Aorta (tissue), 5 donors: ENCODE data around the gene SVBP. TPM values are rescaled to one million over a fixed set of nuclear protein-coding genes. Genes with fewer than 3 reads are reported as not detected.

ENCODE experiments used
- ATAC-seq: fragments of 200-7000 bp; cut with Tn5 transposase; one replicate; pipeline ENCODE4 v1.9.1; 2022; ENCODE audit warnings: moderate library complexity; ENCODE audit not compliant: low FRiP score
- DNase-seq, 2 donors: peaks; one replicate each; pipeline ENCODE4 v3.0.0-alpha.2; 2020
- H3K27ac ChIP-seq, 2 donors: one replicate each; pipeline ENCODE4 v1.5.1; 2013; ENCODE audit warnings: low read length in 2 of 2, mild to moderate bottlenecking in 2 of 2, moderate library complexity in 2 of 2, control low read depth in 1 of 2, inconsistent platforms in 1 of 2, low read depth in 1 of 2
- H3K27me3 ChIP-seq, 2 donors: one replicate each; pipeline ENCODE4 v1.6.1; 2013; ENCODE audit warnings: control low read depth in 1 of 2, low read length in 1 of 2, mild to moderate bottlenecking in 1 of 2, moderate library complexity in 1 of 2; ENCODE audit not compliant: insufficient read depth in 2 of 2, control insufficient read depth in 1 of 2
- H3K36me3 ChIP-seq, 2 donors: one replicate each; pipeline ENCODE4 v1.6.1; 2013; ENCODE audit warnings: control low read depth in 1 of 2, low read length in 1 of 2, mild to moderate bottlenecking in 1 of 2; ENCODE audit not compliant: insufficient read depth in 2 of 2, control insufficient read depth in 1 of 2
- H3K4me1 ChIP-seq, 2 donors: one replicate each; pipeline ENCODE4 v1.6.1; 2013; ENCODE audit warnings: low read length in 2 of 2, control low read depth in 1 of 2, mild to moderate bottlenecking in 1 of 2, moderate library complexity in 1 of 2; ENCODE audit not compliant: insufficient read depth in 2 of 2, control insufficient read depth in 1 of 2
- H3K4me3 ChIP-seq, 2 donors: one replicate each; pipeline ENCODE4 v1.5.1; 2013; ENCODE audit warnings: low read length in 2 of 2, control low read depth in 1 of 2, mild to moderate bottlenecking in 1 of 2
- H3K9me3 ChIP-seq: one replicate; pipeline ENCODE4 v1.6.1; 2013; ENCODE audit warnings: mild to moderate bottlenecking, low read length; ENCODE audit not compliant: control insufficient read depth
- WGBS, 2 donors: extraction: QIAGEN DNeasy Blood & Tissue Kit; methylation state at CpG; one replicate each; pipeline ENCODE4 v1.1.7; 2013; 5-methylcytosine and 5-hydroxymethylcytosine counted together
- intact Hi-C, 2 donors: fragments of 100-400 bp; cut with DNase I; formaldehyde crosslinking; loops; one replicate each; pipeline versions ENCODE4 v1.14.2 to v1.15.0; 2022
- polyA plus RNA-seq, 2 donors: library from polyadenylated mRNA; stranded (reverse); fragments of 200-250 nt; gene quantifications; one replicate each; pipeline ENCODE4 v1.2.3, GENCODE V29; 2013
- total RNA-seq, 2 donors: library from RNA; stranded (reverse); fragmentation: NEBNext Ultra II Directional; extraction: Animal tissue kit (Norgen Biotek cat#: 25700); gene quantifications; one replicate each; pipeline ENCODE4 v1.2.1, GENCODE V29; 2021
- donor health status: healthy with polysubstance abuse.
- donor health status: Bipolar disorder and iron deficiency.
- donor health status: DM: no; HTN: no; CAD: no.
- donor health status: DM: no; HTN: no; CAD: no.
- donor health status: DM: yes; HTN: yes; CAD: no.

The SVBP gene
- total and polyA plus RNA-seq, 4 donors = 15.9 to 37.8 (median 27.1) TPM

GRCh38 chr1:42767510-42768000 is 49.6 kb downstream of the SVBP start:
- peak overlapping the region; percentile 86 to 90 for H3K4me3 ChIP-seq
- WGBS, 2 donors = 2% methylated on average over 23 of the region's 23 CpGs
- ATAC-seq (no peak), DNase-seq (no peak)
- peak overlapping the region in 1 of 2 donors; percentile 43 for H3K27ac ChIP-seq
- peaks cover 0 to 4% of the 10 kb centered on the region in 2 donors for H3K4me1 ChIP-seq
- no peaks in the 10 kb centered on the region for H3K27me3 ChIP-seq
- H3K9me3 ChIP-seq = no peaks in the 10 kb centered on the region
- no peaks in the 10 kb centered on the region for H3K36me3 ChIP-seq
- intact Hi-C loops = loop anchor here in 1 of 2 donors (5.0 to 10.0 kb wide), 3 partner anchors 50 to 305 kb away; partner anchors contain the start of genes ERMAP, SVBP and ZNF691

GRCh38 chr1:42766741-42767509 is 50.3 kb downstream of the SVBP start, which contains the start of the genes C1orf50 and P3H1:
TSS of gene C1orf50 (plus strand) at chr1:42767249. CDS start at chr1:42767312, 63 bp downstream.
TSS of gene P3H1 (minus strand) at chr1:42767028. CDS start at chr1:42766971, 57 bp downstream.
- Histone ChIP-seq H3K9me3 (no peaks in the 10 kb centered on the region), H3K4me1 (peaks cover 0 to 4% of the 10 kb centered on the region in 2 donors), H3K4me3 (peak within 1 kb of the TSS; percentile 86 to 90), H3K27ac (peak within 1 kb of the TSS; percentile 24 to 61), H3K36me3 (no peaks in the 10 kb centered on the region), H3K27me3 (no peaks in the 10 kb centered on the region)
- ATAC-seq (peak; percentile 98), DNase-seq (peak; percentile 100)
- 0 to 1% methylated on average over 76 to 82 of the region's 82 CpGs for WGBS, 2 donors
- intact Hi-C loops = loop anchor here in 1 of 2 donors (5.0 to 10.0 kb wide), 3 partner anchors 50 to 305 kb away; partner anchors contain the start of genes ERMAP, SVBP and ZNF691

- ATAC-seq (peak; percentile 47), DNase-seq (peak in 1 of 2 donors; percentile 62)
- intact Hi-C loops = loop anchor here in 1 of 2 donors (5.0 to 10.0 kb wide), 3 partner anchors 51 to 306 kb away; partner anchors contain the start of genes ERMAP, SVBP and ZNF691
- Histone ChIP-seq H3K4me1 (peaks cover 0 to 4% of the 10 kb centered on the region in 2 donors), H3K27me3 (no peaks in the 10 kb centered on the region), H3K36me3 (no peaks in the 10 kb centered on the region), H3K27ac (peak overlapping the region; percentile 24 to 61), H3K4me3 (peak overlapping the region; percentile 72 to 74), H3K9me3 (no peaks in the 10 kb centered on the region)
- WGBS, 2 donors = 0 to 1% methylated on average over 42 to 44 of the region's 44 CpGs
Measured at GRCh38 chr1:42765832-42766740, 51.1 kb downstream of the SVBP start.

GRCh38 chr1:42765269-42765668 is 51.9 kb downstream of the SVBP start:
- no peak for ATAC-seq
- DNase-seq = no peak
- no peak overlapping the region for H3K27ac ChIP-seq
- no peaks in the 10 kb centered on the region for H3K27me3 ChIP-seq
- WGBS, 2 donors = 5 to 7% methylated on average over 7 of the region's 7 CpGs
- H3K9me3 ChIP-seq = no peaks in the 10 kb centered on the region
- H3K4me1 ChIP-seq = peaks cover 0 to 4% of the 10 kb centered on the region in 2 donors
- no peaks in the 10 kb centered on the region for H3K36me3 ChIP-seq
- H3K4me3 ChIP-seq = peak overlapping the region; percentile 72 to 74
- intact Hi-C loops = loop anchor here in 1 of 2 donors (5.0 to 10.0 kb wide), 3 partner anchors 52 to 307 kb away; partner anchors contain the start of genes ERMAP, SVBP and ZNF691

- ATAC-seq (no peak), DNase-seq (no peak)
- Histone ChIP-seq H3K27ac (no peak overlapping the region), H3K36me3 (peaks cover 2 to 4% of the 10 kb centered on the region in 2 donors), H3K27me3 (no peaks in the 10 kb centered on the region), H3K9me3 (no peaks in the 10 kb centered on the region), H3K4me1 (no peaks in the 10 kb centered on the region), H3K4me3 (no peak overlapping the region)
- intact Hi-C loops = loop anchor here in 1 of 2 donors (10.0 kb wide), 1 partner anchor 83 kb away; the partner anchor contains the start of gene ZNF691
- WGBS, 2 donors = 69 to 71% methylated on average over 5 of the region's 5 CpGs
Measured at GRCh38 chr1:42762269-42762668, 54.9 kb downstream of the SVBP start.

GRCh38 chr1:42761567-42761966 is 55.6 kb downstream of the SVBP start:
- peaks cover 4% of the 10 kb centered on the region in 2 donors for H3K36me3 ChIP-seq
- H3K4me1 ChIP-seq = no peaks in the 10 kb centered on the region
- no peak overlapping the region for H3K4me3 ChIP-seq
- no peaks in the 10 kb centered on the region for H3K27me3 ChIP-seq
- H3K27ac ChIP-seq = no peak overlapping the region
- DNase-seq (no peak), ATAC-seq (no peak)
- no peaks in the 10 kb centered on the region for H3K9me3 ChIP-seq
- intact Hi-C loops = loop anchor here in 1 of 2 donors (10.0 kb wide), 1 partner anchor 83 kb away; the partner anchor contains the start of gene ZNF691
- WGBS, 2 donors = 96 to 99% methylated on average over 4 of the region's 4 CpGs

GRCh38 chr1:42759114-42759513 is 58.1 kb downstream of the SVBP start:
- intact Hi-C loops = loop anchor here in 1 of 2 donors (10.0 kb wide), 1 partner anchor 174 kb away; no protein-coding TSS in a partner anchor
- 74 to 79% methylated on average over 9 of the region's 9 CpGs for WGBS, 2 donors
- H3K9me3 ChIP-seq = no peaks in the 10 kb centered on the region
- no peaks in the 10 kb centered on the region for H3K4me1 ChIP-seq
- H3K4me3 ChIP-seq = no peak overlapping the region
- peak in 1 of 2 donors; percentile 26 for DNase-seq
- ATAC-seq = no peak
- H3K27ac ChIP-seq = no peak overlapping the region
- no peaks in the 10 kb centered on the region for H3K27me3 ChIP-seq
- H3K36me3 ChIP-seq = peaks cover 4 to 11% of the 10 kb centered on the region in 2 donors

- ATAC-seq (no peak), DNase-seq (no peak)
- Histone ChIP-seq H3K36me3 (peaks cover 4 to 14% of the 10 kb centered on the region in 2 donors), H3K9me3 (no peaks in the 10 kb centered on the region), H3K27me3 (no peaks in the 10 kb centered on the region), H3K4me3 (no peak overlapping the region), H3K4me1 (no peaks in the 10 kb centered on the region), H3K27ac (no peak overlapping the region)
- 83 to 86% methylated on average over 3 of the region's 3 CpGs for WGBS, 2 donors
- intact Hi-C loops = loop anchor here in 1 of 2 donors (10.0 kb wide), 1 partner anchor 174 kb away; no protein-coding TSS in a partner anchor
Measured at GRCh38 chr1:42758641-42759040, 58.6 kb downstream of the SVBP start.
